Transverse colon (tissue), 4 donors: ENCODE data around the gene ADCY10.

Experiments used
- POLR2A ChIP-seq: fragments of 450-650 bp; IDR thresholded peaks from one replicate; pipeline ENCODE4 v1.6.1; 2016; ENCODE audit warnings: antibody characterized with exemption, mild to moderate bottlenecking, moderate library complexity
- POLR2AphosphoS5 ChIP-seq, 3 donors: sonication (generic); formaldehyde crosslinking; IDR thresholded peaks; one replicate each; pipeline ENCODE4 v1.6.1; 2016; ENCODE audit warnings: antibody characterized with exemption in 3 of 3
- TF ChIP-seq, protein P1 (sequence below), 5 experiments: fragments of 200-600 bp in 3 of 5; fragments of 450-650 bp in 2 of 5; sonication (generic) in 3 of 5; IDR thresholded peaks; 1 replicate in 2 of 5; 2 replicates in 3 of 5; pipeline ENCODE4 v1.5.1; 2016 to 2017; ENCODE audit warnings: antibody characterized with exemption in 5 of 5, inconsistent platforms in 3 of 5, mild to moderate bottlenecking in 2 of 5, moderate library complexity in 1 of 5

DNA sequence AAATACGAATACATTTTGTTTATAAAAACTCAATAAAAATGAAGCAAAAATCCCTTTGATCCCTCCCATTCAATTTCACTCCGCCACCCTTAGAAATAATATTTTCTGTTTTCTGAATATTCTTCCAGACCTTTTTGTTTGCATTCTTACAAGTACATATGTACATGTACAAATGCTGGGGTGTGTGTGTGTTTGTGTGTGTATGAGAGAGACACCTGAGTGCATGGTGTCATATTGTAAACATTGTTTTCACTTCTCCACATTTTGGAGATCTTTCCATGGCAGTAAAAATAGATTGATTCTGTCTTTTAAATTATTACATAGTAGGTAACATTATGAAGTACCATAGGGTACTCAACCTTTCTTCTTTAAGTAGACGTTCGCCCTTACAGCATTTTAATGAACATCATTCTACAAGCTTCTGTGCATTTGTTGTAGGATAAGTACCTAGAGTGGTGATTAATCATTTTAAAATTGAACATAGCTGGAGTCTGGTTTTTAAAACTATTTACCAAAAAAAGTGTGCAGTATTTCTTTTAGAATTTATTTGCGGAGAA lies 24.2 kb upstream of the ADCY10 start:
- TF ChIP-seq, protein P1, sequence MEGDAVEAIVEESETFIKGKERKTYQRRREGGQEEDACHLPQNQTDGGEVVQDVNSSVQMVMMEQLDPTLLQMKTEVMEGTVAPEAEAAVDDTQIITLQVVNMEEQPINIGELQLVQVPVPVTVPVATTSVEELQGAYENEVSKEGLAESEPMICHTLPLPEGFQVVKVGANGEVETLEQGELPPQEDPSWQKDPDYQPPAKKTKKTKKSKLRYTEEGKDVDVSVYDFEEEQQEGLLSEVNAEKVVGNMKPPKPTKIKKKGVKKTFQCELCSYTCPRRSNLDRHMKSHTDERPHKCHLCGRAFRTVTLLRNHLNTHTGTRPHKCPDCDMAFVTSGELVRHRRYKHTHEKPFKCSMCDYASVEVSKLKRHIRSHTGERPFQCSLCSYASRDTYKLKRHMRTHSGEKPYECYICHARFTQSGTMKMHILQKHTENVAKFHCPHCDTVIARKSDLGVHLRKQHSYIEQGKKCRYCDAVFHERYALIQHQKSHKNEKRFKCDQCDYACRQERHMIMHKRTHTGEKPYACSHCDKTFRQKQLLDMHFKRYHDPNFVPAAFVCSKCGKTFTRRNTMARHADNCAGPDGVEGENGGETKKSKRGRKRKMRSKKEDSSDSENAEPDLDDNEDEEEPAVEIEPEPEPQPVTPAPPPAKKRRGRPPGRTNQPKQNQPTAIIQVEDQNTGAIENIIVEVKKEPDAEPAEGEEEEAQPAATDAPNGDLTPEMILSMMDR (IDR thresholded peaks at IDR 0.05), result no peak
- no peak for TF ChIP-seq POLR2AphosphoS5 (IDR thresholded peaks at IDR 0.05)
- TF ChIP-seq POLR2A, result no peak
